Fibroblast of lung (primary cell): ENCODE measurements around the gene CLCF1. TPM values are rescaled to one million over a fixed set of nuclear protein-coding genes. Genes with fewer than 3 reads are reported as not detected.

Experiments used
- DNase-seq, 2 donors: peaks; one replicate each; pipeline versions ENCODE4 v3.0.0 to v3.0.0-alpha.2; 2010; ENCODE audit warnings: low read depth in 2 of 2
- H2AFZ ChIP-seq: 2 replicates; pipeline ENCODE4 v1.5.1; 2012; ENCODE audit warnings: low read length, control low read depth, inconsistent platforms
- H3K27ac ChIP-seq: 2 replicates; pipeline ENCODE4 v1.5.1; 2011; ENCODE audit warnings: low read length, control low read depth; ENCODE audit not compliant: insufficient read depth
- H3K27me3 ChIP-seq: 2 replicates; pipeline ENCODE4 v1.5.1; 2011; ENCODE audit warnings: mild to moderate bottlenecking, low read length; ENCODE audit not compliant: control insufficient read depth, insufficient read depth
- H3K36me3 ChIP-seq: 2 replicates; pipeline ENCODE4 v1.5.1; 2011; ENCODE audit warnings: low read length; ENCODE audit not compliant: control insufficient read depth, insufficient read depth
- H3K4me1 ChIP-seq: 2 replicates; pipeline ENCODE4 v1.5.1; 2011; ENCODE audit warnings: low read length; ENCODE audit not compliant: control insufficient read depth, insufficient read depth; ENCODE audit errors: extremely low read depth
- H3K4me2 ChIP-seq: 2 replicates; pipeline ENCODE4 v1.5.1; 2011; ENCODE audit warnings: low read length, control low read depth; ENCODE audit not compliant: insufficient read depth; ENCODE audit errors: extremely low read depth
- H3K4me3 ChIP-seq, 4 experiments: fragments of 200-600 bp in 1 of 4; sonication (generic) in 1 of 4; replicated peaks in 1 of 4; 2 replicates each; pipeline ENCODE4 v1.5.1; 2011 to 2016; ENCODE audit warnings: low read length in 4 of 4, low read depth in 3 of 4, mild to moderate bottlenecking in 3 of 4, control low read depth in 2 of 4, inconsistent platforms in 1 of 4, mixed read lengths in 1 of 4; ENCODE audit not compliant: insufficient read depth in 1 of 4; ENCODE audit errors: control extremely low read depth in 1 of 4
- H3K79me2 ChIP-seq: 2 replicates; pipeline ENCODE4 v1.5.1; 2012; ENCODE audit warnings: mild to moderate bottlenecking, low read length, inconsistent platforms; ENCODE audit not compliant: control insufficient read depth, insufficient read depth
- H3K9ac ChIP-seq: 2 replicates; pipeline ENCODE4 v1.5.1; 2011; ENCODE audit warnings: mild to moderate bottlenecking, low read length, control low read depth; ENCODE audit not compliant: insufficient read depth
- H3K9me3 ChIP-seq: 2 replicates; pipeline ENCODE4 v1.5.1; 2012; ENCODE audit warnings: low read depth, low read length; ENCODE audit not compliant: control insufficient read depth, insufficient read depth
- H4K20me1 ChIP-seq: 2 replicates; pipeline ENCODE4 v1.5.1; 2011; ENCODE audit warnings: low read length; ENCODE audit not compliant: control insufficient read depth, insufficient read depth; ENCODE audit errors: extremely low read depth
- EZH2 ChIP-seq: IDR thresholded peaks from 2 replicates; pipeline ENCODE4 v1.5.1; 2012; ENCODE audit warnings: low read length, control low read depth, mild to moderate bottlenecking; ENCODE audit errors: missing control alignments
- polyA minus RNA-seq: library from RNA; depleted of rRNA, polyadenylated mRNA; stranded (reverse); fragments of >200 nt; gene quantifications from 2 replicates; pipeline ENCODE4 v1.2.3, GENCODE V29; 2011; ENCODE audit warnings: low replicate concordance
- polyA plus RNA-seq, 2 donors: library from polyadenylated mRNA; depleted of rRNA in 1 of 2; stranded (reverse) in 1 of 2; unstranded in 1 of 2; fragments of >200 nt; gene quantifications; 2 replicates each; pipeline ENCODE4 v1.2.1, GENCODE V29; 2011 to 2012; ENCODE audit warnings: missing spikeins in 1 of 2
- total RNA-seq: library from RNA; depleted of rRNA; stranded (reverse); fragments of >200 nt; gene quantifications from 2 replicates; pipeline ENCODE4 v1.2.1, GENCODE V29; 2014
- TF ChIP-seq, protein P1 (sequence below), 2 donors: IDR thresholded peaks in 1 of 2; conservative IDR thresholded peaks in 1 of 2; 1 replicate in 1 of 2; 2 replicates in 1 of 2; pipeline ENCODE4 v1.5.1; 2011 to 2012; ENCODE audit warnings: low read length in 2 of 2, control low read depth in 1 of 2, inconsistent platforms in 1 of 2, low read depth in 1 of 2, mild to moderate bottlenecking in 1 of 2

CLCF1 gene
- total RNA-seq = 2.3 and 3.6 TPM in 2 replicates
- polyA plus RNA-seq = 6.0 and 6.5 TPM in 2 replicates
- 5.9 and 6.7 TPM in 2 replicates for polyA plus RNA-seq (2012)
- polyA minus RNA-seq = 10.7 and 14.4 TPM in 2 replicates

DNA sequence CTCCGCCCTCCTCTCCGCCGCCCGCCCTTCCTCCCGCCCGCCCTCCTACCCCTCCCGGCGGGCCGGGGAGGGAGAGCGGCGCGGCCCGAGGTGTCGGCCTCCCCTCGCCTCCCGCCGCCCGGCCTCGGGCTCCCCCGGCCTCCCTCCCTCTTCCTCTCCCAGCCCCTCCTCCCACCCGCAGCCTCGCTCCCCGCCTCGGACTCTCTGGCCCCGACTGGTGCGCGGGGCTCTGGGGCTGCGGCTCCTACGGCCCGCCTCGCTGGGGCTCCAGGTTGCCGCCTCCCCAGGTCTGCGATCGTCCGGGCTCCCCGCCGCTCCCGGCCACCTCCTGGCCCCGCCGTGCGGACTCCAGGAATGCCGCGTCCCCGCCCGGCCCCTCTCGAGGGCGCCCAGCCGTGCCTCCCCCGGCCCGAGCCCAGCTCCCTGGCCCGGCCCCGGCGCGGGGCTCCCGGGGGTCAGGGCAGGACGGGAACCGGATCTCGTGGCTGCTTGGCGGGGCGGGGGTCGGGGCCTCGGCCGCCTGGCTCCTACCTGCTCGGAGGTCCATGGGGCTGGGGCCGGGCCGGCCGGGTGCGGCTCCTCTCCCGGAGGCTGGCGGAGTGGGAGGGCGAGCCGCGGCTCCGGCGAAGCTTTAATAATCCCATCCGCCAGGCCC is at the start of gene CLCF1:
TSS of gene CLCF1 (minus strand) at position 606 of the 655 bp plus-strand sequence. CDS start at position 547, 59 bp downstream.
- Histone ChIP-seq H3K27ac (peak within 1 kb of the TSS; percentile 97), H3K9ac (peak within 1 kb of the TSS; percentile 93), H3K9me3 (no peaks in the 10 kb centered on the region), H4K20me1 (no peaks in the 10 kb centered on the region), H3K79me2 (peaks cover 29% of the 10 kb centered on the region), H3K27me3 (no peaks in the 10 kb centered on the region), H3K4me2 (peak within 1 kb of the TSS; percentile 58), H3K4me3 (peak within 1 kb of the TSS; percentile 35 to 74 (median 64)), H2AFZ (no peak within 1 kb of the TSS), H3K4me1 (peaks cover 44% of the 10 kb centered on the region), H3K36me3 (no peaks in the 10 kb centered on the region)
- DNase-seq = peak; percentile 56 to 75
- TF ChIP-seq EZH2 = no peak
- TF ChIP-seq, protein P1, sequence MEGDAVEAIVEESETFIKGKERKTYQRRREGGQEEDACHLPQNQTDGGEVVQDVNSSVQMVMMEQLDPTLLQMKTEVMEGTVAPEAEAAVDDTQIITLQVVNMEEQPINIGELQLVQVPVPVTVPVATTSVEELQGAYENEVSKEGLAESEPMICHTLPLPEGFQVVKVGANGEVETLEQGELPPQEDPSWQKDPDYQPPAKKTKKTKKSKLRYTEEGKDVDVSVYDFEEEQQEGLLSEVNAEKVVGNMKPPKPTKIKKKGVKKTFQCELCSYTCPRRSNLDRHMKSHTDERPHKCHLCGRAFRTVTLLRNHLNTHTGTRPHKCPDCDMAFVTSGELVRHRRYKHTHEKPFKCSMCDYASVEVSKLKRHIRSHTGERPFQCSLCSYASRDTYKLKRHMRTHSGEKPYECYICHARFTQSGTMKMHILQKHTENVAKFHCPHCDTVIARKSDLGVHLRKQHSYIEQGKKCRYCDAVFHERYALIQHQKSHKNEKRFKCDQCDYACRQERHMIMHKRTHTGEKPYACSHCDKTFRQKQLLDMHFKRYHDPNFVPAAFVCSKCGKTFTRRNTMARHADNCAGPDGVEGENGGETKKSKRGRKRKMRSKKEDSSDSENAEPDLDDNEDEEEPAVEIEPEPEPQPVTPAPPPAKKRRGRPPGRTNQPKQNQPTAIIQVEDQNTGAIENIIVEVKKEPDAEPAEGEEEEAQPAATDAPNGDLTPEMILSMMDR (conservative IDR thresholded peaks at IDR 0.05 in 1 of 2, IDR thresholded peaks at IDR 0.05 in 1 of 2; ENCODE audit: low read depth in 1 of 2, low read length in 2 of 2) = no peak

DNA sequence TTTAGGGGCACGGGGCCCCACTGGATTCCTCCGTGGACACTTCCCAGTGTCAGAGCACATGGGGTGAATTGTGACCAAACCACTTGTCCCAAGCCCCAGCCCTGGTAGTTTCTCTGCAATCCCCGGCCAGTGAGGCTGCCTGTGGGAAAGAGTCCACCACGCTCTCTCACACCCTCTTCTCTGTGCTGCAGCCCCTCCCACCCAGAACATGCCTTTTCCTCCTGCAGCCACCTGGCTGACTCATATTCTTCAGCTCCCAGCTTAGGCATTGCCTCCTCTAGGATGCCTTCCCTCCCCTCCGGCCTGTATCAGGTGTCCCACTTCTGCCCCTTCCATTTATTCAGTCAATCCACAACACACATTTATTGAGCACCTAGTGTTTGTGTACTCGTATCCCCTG is 49.5 kb upstream of the CLCF1 start:
- no peak overlapping the region for H3K4me2 ChIP-seq
- no peak overlapping the region for H3K27ac ChIP-seq
- H4K20me1 ChIP-seq = no peaks in the 10 kb centered on the region
- H2AFZ ChIP-seq = no peak overlapping the region
- H3K4me1 ChIP-seq = peaks cover 5% of the 10 kb centered on the region
- H3K9ac ChIP-seq = no peak overlapping the region
- H3K79me2 ChIP-seq = no peaks in the 10 kb centered on the region
- no peak for DNase-seq
- H3K4me3 ChIP-seq = no peak overlapping the region
- no peak for TF ChIP-seq EZH2
- TF ChIP-seq, protein P1 (conservative IDR thresholded peaks at IDR 0.05 in 1 of 2, IDR thresholded peaks at IDR 0.05 in 1 of 2; ENCODE audit: low read depth in 1 of 2, low read length in 2 of 2) = no peak
- no peaks in the 10 kb centered on the region for H3K9me3 ChIP-seq
- no peaks in the 10 kb centered on the region for H3K36me3 ChIP-seq
- no peaks in the 10 kb centered on the region for H3K27me3 ChIP-seq

DNA sequence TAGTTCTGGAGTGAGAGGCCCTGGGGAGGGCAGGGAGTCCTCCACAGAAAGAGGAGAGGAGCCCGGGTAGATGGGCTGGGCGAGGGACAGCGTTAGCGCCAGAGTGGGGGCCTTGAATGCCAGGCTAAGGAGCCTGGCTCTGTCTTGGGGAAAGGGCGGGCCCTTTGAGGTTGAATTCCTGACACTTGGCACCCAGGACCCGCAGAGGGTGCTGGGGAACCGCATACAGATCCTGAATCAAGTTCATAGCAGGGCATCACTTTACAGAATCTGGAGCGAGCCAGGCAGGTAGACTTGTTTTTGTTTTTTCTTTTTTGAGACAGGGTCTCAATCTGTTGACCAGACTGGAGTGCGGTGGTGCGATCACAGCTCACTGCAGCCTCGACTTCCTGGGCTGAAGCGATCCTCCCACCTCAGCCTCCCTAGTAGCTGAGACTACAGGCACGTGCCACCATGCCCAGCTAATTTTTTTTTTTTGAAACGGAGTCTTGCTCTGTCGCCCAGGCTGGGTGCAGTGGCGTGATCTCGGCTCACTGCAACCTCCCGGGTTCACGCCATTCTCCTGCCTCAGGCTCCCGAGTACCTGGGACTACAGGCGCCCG is 48.1 kb upstream of the CLCF1 start:
- Histone ChIP-seq H2AFZ (no peak overlapping the region), H4K20me1 (no peaks in the 10 kb centered on the region), H3K27ac (no peak overlapping the region), H3K9me3 (no peaks in the 10 kb centered on the region), H3K9ac (no peak overlapping the region), H3K4me2 (no peak overlapping the region), H3K4me1 (peaks cover 5% of the 10 kb centered on the region), H3K79me2 (no peaks in the 10 kb centered on the region), H3K36me3 (no peaks in the 10 kb centered on the region), H3K27me3 (no peaks in the 10 kb centered on the region), H3K4me3 (peak overlapping the region in 1 of 4 experiments; percentile 28)
- TF ChIP-seq EZH2 = no peak
- TF ChIP-seq, protein P1 (conservative IDR thresholded peaks at IDR 0.05 in 1 of 2, IDR thresholded peaks at IDR 0.05 in 1 of 2; ENCODE audit: low read depth in 1 of 2, low read length in 2 of 2) = no peak
- no peak for DNase-seq
